ENCODE data around the gene ATP6V0A1.

ATP6V0A1 gene

DNA sequence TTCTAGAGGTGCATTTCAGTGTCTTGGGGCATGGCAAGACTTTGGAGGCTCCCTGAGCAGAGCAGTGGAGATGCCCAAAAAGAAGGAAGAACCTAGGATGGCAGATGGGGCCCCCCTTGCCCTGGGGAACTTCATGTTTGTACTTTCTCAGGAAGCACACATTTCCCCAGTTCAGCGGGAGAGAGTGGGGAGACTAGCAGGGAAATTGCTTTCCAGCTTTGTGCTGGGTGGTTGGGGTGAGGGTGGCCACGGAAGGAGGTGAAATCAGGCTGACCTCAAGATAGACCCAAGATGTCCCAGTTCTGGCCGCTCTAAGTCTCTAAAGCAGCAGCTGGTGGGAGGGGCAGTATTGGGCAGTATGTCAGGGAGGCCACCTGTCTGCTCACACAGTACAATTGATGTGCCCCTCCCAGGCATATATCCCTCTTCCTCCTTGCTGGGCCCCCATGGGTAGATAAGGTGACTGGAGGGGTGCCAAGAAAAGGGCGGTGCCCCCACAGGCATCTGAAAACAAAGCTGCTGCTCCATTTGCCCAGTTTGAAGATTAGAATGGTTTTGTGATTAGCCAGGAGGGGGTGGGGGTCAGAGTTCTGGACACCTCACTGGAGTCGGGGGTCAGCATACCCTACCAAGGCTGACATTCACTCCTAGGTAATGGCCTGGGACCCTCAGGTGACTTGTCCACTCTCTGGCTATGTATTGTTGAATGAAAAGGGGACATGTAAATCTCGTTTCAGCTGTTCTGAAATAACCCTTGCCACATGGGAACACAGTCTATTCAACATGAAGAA lies 60.3 kb downstream of the ATP6V0A1 start:
- DNase-seq (ENCODE audit: low read depth in 2 of 2, low spot score in 1 of 2): no peak

GRCh38 chr17:42519546-42520491 lies 61.1 kb downstream of the ATP6V0A1 start:
- no peak for DNase-seq (ENCODE audit: low read depth in 2 of 2, low spot score in 1 of 2)

- no peak for DNase-seq (ENCODE audit: low read depth in 2 of 2, low spot score in 1 of 2)
These were observed 61.9 kb downstream of the ATP6V0A1 start for GRCh38 chr17:42520540-42520951.

DNA sequence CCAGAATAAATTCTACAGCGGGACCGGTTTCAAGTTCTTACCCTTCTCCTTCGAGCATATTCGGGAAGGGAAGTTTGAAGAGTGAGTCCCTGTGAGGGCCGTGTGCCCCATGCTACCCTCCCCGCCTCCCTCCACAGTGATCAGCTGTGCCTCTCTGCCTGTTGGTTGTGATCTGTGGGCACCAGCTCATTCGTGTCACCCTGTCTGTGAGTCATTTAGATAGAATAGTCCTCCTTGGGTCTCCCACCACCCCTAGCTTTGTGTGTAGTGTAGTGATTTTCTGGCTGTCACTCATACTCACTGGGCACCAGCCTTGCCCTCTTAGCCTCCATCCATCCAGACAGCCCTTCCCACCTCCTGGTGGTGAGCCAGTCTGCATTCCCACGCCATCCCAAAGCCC lies 62.4 kb downstream of the ATP6V0A1 start:
- no peak for DNase-seq (ENCODE audit: low read depth in 2 of 2, low spot score in 1 of 2)

DNA sequence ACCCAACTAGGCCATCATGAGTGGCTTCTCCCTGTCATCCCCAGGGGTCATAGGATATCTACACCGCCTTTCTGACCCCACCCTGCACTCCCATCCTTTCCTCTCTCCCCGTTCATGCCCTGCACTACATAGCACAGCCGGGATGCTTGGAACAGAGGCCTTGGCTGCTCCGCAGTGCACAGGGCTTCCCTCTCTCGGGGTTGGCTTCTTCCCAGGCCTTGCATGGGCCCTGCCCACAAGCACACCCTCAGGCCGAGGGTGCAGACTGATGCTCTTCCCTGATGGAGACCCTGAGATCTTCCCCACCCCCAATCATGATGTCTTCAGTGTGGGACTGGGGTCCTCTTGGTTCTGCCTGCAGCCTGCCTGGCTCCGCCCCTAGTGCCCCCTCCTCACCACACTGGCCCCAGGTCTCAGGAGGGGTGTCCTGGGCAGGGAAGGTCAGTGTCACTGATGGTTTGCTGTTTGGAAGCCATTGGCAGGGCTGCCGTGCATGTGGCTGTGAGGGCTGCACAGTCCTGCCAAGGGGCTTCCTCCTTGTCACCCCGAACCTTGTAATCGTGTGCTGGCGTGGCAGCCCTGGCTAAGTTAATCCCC lies 63.1 kb downstream of the ATP6V0A1 start:
- no peak for DNase-seq (ENCODE audit: low read depth in 2 of 2, low spot score in 1 of 2)

GRCh38 chr17:42522263-42522790 lies 63.6 kb downstream of the ATP6V0A1 start:
- DNase-seq (ENCODE audit: low read depth in 2 of 2, low spot score in 1 of 2): no peak

- no peak for DNase-seq (ENCODE audit: low read depth in 2 of 2, low spot score in 1 of 2)
These were observed 64.2 kb downstream of the ATP6V0A1 start for GRCh38 chr17:42522798-42523278.

DNA sequence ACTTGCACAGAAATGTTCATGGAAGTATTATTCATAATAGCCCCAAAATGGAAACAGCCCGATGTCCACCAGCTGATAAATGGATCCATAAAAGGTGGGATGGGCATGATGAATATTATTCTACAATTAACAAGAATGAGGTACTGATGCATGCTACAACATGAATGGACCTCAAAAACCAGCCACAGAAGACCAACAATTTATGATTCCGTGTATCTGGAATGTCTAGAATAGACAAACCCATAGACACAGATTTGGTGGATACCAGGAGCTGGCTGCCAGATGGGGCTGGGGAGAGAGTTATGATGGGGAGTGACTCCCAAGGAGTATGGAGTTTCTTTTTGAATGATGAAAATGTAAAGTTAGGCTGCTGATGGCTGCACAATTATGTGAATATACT lies 66.5 kb downstream of the ATP6V0A1 start:
- no peak for DNase-seq (ENCODE audit: low read depth in 2 of 2, low spot score in 1 of 2)

- no peak for DNase-seq (ENCODE audit: low read depth in 2 of 2, low spot score in 1 of 2)
These were observed 67.4 kb downstream of the ATP6V0A1 start for GRCh38 chr17:42526031-42526444.

DNA sequence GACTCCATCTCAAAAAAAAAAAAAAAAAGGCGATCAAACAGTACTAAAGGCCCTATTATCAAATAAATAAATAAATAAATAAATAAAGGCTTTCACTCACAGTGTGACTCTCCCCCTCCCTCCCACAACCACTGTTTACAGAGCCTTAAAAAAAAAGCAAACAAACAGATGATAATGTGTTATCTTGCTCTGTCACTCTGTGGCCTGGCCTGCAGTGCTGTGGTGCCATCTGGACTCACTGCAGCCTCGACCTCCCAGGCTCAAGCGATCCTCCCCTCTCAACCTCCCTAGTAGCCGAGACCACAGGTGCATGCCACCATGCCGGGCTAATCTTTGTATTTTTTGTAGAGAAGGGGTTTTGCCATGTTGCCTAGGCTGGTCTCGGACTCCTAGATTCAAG lies 69.3 kb downstream of the ATP6V0A1 start:
- no peak for DNase-seq (ENCODE audit: low read depth in 2 of 2, low spot score in 1 of 2)

DNA sequence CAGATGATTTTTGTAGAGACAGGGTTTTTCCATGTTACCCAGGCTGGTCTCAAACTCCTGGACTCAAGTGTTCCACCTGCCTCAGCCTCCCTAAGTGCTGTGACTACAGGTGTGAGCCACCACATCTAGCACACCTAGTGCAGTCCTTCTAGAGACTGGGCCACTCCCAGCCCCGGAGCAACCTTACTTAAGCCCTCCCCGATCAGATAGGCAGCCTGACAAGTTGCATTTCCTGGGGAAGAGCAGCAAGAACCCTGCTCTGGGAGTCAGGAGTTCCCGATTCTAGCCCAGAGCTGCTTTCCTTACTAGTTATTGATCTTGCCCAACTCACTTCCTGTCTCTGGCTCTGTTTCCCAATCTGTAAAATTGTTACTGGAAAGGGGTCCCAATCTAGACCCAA lies 70.4 kb downstream of the ATP6V0A1 start:
- no peak for DNase-seq (ENCODE audit: low read depth in 2 of 2, low spot score in 1 of 2)

- DNase-seq (ENCODE audit: low read depth in 2 of 2, low spot score in 1 of 2): no peak
These were observed 72.3 kb downstream of the ATP6V0A1 start for GRCh38 chr17:42530952-42531454.

DNA sequence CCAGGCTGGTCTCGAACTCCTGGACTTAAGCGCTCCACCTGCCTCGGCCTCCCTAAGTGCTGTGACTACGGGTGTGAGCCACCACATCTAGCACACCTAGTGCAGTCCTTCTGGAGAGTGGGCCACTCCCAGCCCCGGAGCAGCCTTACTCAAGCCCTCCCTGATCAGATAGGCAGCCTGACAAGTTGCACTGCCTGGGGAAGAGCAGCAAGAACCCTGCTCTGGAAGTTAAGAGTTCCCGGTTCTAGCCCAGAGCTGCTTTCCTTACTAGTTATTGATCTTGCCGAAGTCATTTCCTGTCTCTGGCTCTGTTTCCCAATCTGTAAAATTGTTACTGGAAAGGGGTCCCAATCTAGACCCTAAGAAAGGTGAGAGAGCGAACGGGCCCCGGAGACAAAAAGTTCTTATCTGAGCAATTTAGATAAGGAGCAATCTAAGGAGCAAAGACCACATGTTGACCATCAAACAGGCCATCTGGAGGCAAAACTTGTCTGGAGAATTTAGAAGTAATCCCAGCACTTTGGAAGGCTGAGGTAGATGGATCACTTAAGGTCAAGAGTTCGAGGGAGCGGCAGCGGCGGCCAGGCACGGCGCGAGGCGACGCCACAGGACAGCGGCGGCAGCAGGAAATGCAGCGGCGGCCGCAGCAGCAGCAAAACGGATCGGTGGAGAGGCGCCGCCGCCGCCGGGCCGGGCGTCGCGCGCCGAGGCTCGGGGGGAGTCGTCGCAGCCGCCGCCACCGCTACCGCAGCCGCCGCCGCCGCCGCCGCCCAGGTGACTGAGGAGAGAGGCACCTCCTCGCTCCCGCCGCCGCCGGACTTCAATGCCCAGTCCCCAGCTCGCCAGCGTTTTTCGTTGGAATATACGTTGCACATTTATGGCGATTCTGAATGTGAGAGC lies 73.0 kb downstream of the ATP6V0A1 start:
- no peak for DNase-seq (ENCODE audit: low read depth in 2 of 2, low spot score in 1 of 2)

DNA sequence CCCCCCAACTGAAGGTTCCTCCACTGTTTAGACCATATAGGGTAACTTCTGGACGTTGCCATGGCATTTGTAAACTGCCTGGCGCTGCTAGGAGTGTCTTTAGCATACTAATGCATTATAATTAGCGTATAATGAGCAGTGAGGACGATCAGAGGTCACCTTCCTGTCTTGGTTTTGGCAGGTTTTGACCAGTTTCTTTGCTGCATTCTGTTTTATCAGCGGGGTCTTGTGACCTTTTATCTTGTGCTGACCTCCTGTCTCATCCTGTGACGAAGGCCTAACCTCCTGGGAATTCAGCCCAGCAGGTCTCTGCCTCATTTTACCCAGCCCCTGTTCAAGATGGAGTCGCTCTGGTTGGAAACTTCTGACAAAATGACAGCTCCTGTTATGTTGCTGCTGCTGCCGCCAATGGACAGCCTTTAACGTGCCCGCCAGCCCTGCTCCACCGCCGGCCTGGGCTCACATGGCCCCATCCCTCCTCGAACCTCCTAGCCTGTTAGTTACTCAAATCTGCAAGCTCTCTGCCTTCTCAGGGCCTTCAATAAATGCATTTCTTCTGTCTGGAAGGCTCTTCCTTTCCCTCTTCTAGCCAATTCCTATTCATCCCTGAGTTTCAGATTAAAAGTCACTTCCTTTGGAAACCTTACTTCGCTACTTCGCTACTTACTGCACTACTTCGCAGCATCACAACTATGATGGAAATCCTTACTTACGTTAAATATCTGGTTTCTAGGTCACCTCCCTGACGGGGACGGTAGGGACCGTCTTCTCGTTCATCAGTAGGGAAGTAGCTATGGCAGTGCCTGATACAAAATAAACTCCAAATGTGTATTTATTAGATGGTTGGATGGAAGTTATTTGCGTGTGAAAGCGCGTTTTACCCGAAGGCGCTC lies 76.7 kb downstream of the ATP6V0A1 start:
- DNase-seq (ENCODE audit: low read depth in 2 of 2, low spot score in 1 of 2): no peak

- DNase-seq (ENCODE audit: low read depth in 2 of 2, low spot score in 1 of 2): peak; percentile 51 to 72
These were observed 77.3 kb downstream of the ATP6V0A1 start, which contains the start of gene NAGLU for GRCh38 chr17:42536048-42536371. Gene NAGLU (plus strand): TSS chr17:42536241. CDS start chr17:42536273, 32 bp downstream.

DNA sequence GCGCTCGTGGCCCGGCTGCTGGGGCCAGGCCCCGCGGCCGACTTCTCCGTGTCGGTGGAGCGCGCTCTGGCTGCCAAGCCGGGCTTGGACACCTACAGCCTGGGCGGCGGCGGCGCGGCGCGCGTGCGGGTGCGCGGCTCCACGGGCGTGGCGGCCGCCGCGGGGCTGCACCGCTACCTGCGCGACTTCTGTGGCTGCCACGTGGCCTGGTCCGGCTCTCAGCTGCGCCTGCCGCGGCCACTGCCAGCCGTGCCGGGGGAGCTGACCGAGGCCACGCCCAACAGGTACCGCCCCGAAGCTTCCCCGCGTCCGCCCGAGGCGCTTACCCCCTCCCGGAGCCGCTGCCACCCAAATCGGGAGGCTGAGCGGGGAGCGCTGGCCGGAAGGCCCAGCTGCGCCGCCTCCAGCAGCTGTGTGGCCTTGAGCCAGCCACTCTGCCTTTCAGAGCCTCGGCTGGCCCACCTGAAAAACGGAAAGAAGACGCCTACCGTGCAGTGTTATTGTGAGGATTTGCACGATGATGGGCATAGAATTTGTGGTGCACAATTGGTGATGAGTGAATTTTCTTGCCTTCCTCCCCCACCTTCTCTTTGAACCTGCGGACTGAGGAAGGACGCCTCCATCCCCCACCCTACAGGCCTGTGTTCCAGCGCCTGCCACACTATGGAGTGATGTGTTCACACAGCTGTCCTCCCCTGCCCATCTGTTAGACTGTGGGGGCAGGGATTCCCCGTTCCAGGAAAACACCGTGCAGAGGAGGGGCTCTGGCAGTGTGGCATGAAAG lies 77.9 kb downstream of the ATP6V0A1 start:
- peak in 1 of 2 donors; percentile 44 for DNase-seq (ENCODE audit: low read depth in 2 of 2, low spot score in 1 of 2)

DNA sequence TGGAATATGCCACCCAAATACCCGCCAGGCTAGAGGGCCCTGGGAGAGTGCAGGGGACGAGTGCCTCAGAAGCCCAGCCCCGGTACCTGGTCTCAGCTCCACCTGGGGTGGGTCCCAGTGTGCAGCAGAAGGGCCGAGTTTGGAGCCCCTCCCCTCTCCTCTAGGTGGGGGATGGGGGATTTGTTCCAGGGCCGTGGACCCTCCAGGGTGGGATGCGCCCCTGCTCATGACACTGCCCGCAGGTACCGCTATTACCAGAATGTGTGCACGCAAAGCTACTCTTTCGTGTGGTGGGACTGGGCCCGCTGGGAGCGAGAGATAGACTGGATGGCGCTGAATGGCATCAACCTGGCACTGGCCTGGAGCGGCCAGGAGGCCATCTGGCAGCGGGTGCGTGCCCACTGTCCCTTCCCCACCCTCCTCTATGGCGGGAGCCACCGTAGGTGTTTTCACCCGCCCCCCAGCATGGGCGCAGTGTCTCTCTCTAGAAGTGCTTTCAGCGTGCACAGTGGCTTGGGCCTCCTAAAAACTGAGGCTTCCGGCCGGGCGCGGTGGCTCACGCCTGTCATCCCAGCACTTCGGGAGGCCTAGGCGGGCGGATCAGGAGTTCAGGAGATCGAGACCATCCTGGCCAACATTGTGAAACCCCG lies 78.6 kb downstream of the ATP6V0A1 start:
- no peak for DNase-seq (ENCODE audit: low read depth in 2 of 2, low spot score in 1 of 2)
